SK-N-SH (cell line): ENCODE data around the gene ATP6V1B1.

ENCODE experiments used
- POLR2AphosphoS5 ChIP-seq: IDR thresholded peaks from 2 replicates; pipeline ENCODE4 v1.6.1; 2012; ENCODE audit warnings: low read depth, low read length
- TF ChIP-seq, protein P1 (sequence below): fragments of 150-350 bp; IDR thresholded peaks from 2 replicates; pipeline ENCODE4 v1.6.1; 2017; ENCODE audit warnings: antibody characterized with exemption, low read length, low read depth, borderline replicate concordance
- TF ChIP-seq, protein P2 (sequence below): fragments of 200-600 bp; sonication (generic); IDR thresholded peaks from 2 replicates; pipeline ENCODE4 v1.6.1; 2017; ENCODE audit warnings: antibody characterized with exemption, mild to moderate bottlenecking, moderate library complexity

DNA sequence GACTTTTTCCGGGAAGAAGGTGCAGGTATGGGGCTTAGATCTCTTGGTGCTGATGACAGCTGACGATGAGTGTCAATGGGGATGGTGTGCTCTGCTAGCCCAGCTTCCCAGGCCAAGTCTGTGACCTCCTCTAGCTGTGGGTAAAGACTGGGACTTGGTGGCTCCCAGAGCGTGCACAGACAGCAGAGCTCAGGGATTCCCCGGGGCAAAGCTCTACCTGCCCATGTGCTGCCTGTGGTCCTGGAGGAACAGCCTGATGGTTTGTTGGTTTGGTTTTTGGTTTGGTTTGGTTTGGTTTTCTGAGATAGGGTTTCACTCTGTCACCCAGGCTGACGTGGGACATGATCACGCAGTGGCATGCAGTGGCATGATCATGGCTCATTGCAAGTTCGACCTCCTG is 19.2 kb downstream of the ATP6V1B1 start:
- TF ChIP-seq, protein P1, sequence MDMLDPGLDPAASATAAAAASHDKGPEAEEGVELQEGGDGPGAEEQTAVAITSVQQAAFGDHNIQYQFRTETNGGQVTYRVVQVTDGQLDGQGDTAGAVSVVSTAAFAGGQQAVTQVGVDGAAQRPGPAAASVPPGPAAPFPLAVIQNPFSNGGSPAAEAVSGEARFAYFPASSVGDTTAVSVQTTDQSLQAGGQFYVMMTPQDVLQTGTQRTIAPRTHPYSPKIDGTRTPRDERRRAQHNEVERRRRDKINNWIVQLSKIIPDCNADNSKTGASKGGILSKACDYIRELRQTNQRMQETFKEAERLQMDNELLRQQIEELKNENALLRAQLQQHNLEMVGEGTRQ, result no peak
- TF ChIP-seq, protein P2, sequence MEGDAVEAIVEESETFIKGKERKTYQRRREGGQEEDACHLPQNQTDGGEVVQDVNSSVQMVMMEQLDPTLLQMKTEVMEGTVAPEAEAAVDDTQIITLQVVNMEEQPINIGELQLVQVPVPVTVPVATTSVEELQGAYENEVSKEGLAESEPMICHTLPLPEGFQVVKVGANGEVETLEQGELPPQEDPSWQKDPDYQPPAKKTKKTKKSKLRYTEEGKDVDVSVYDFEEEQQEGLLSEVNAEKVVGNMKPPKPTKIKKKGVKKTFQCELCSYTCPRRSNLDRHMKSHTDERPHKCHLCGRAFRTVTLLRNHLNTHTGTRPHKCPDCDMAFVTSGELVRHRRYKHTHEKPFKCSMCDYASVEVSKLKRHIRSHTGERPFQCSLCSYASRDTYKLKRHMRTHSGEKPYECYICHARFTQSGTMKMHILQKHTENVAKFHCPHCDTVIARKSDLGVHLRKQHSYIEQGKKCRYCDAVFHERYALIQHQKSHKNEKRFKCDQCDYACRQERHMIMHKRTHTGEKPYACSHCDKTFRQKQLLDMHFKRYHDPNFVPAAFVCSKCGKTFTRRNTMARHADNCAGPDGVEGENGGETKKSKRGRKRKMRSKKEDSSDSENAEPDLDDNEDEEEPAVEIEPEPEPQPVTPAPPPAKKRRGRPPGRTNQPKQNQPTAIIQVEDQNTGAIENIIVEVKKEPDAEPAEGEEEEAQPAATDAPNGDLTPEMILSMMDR, result no peak
- no peak for TF ChIP-seq POLR2AphosphoS5
